ENCODE data around the gene RDH8. TPM values are rescaled to one million over a fixed set of nuclear protein-coding genes. Genes with fewer than 3 reads are reported as not detected.

RDH8 gene
- total and polyA plus RNA-seq, 8 donors, result not detected

DNA sequence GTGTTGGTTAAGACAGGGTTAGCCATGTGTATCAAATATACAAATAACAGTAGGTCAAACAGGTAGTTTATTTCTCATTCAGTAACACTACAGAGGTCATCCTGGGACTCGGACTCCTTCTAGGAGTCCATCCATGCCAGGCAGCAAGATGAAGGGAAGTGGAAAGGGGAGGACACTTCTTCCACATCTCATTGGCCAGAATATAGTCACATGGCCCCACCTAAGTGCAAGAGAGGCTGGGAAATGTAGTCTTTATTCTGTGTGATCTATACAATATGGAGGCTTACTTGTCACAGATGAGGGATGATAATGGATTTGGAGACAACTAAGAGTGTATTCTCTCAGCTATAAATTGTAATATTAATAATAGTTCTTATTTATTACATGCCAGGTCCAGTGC is 31.1 kb downstream of the RDH8 start:
- H3K4me1 ChIP-seq, result no peaks in the 10 kb centered on the region
- no peak overlapping the region for H3K27ac ChIP-seq
- intact Hi-C loops (cut with DNase I), result no loop called here
- TF ChIP-seq, protein P1, sequence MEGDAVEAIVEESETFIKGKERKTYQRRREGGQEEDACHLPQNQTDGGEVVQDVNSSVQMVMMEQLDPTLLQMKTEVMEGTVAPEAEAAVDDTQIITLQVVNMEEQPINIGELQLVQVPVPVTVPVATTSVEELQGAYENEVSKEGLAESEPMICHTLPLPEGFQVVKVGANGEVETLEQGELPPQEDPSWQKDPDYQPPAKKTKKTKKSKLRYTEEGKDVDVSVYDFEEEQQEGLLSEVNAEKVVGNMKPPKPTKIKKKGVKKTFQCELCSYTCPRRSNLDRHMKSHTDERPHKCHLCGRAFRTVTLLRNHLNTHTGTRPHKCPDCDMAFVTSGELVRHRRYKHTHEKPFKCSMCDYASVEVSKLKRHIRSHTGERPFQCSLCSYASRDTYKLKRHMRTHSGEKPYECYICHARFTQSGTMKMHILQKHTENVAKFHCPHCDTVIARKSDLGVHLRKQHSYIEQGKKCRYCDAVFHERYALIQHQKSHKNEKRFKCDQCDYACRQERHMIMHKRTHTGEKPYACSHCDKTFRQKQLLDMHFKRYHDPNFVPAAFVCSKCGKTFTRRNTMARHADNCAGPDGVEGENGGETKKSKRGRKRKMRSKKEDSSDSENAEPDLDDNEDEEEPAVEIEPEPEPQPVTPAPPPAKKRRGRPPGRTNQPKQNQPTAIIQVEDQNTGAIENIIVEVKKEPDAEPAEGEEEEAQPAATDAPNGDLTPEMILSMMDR (IDR thresholded peaks at IDR 0.05), result no peak
- no peak for ATAC-seq
- H3K27me3 ChIP-seq, result peaks cover 0 to 25% of the 10 kb centered on the region in 2 donors
- DNase-seq, result no peak
- H3K9me3 ChIP-seq, result peaks cover 0 to 49% of the 10 kb centered on the region in 2 donors
- H3K4me3 ChIP-seq, result no peak overlapping the region
- no peaks in the 10 kb centered on the region for H3K36me3 ChIP-seq

DNA sequence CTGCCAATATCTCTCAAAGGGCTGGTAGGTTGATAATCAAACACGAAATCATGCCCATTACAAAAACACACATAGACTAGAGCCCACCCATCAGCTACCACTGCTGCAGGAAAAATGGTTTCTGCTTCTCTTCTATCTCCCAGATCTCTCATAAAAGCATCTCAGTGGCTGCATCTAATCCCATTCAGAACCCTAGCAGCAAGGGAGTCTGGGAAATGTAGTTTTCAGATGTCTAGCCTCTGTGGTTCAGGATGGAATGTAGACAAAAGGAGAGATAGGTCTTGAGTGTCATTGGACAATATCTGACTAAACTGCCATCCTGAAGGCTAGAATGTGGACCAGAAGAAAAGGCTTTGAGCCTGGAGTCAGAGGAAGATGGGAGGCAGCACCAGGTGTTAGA is 32.1 kb downstream of the RDH8 start:
- intact Hi-C loops (cut with DNase I), result no loop called here
- H3K27me3 ChIP-seq, result peaks cover 0 to 20% of the 10 kb centered on the region in 2 donors
- no peak overlapping the region for H3K4me3 ChIP-seq
- ATAC-seq, result no peak
- no peak overlapping the region for H3K27ac ChIP-seq
- no peaks in the 10 kb centered on the region for H3K36me3 ChIP-seq
- TF ChIP-seq, protein P1 (IDR thresholded peaks at IDR 0.05), result no peak
- no peak for DNase-seq
- no peaks in the 10 kb centered on the region for H3K4me1 ChIP-seq
- H3K9me3 ChIP-seq, result peaks cover 0 to 49% of the 10 kb centered on the region in 2 donors

DNA sequence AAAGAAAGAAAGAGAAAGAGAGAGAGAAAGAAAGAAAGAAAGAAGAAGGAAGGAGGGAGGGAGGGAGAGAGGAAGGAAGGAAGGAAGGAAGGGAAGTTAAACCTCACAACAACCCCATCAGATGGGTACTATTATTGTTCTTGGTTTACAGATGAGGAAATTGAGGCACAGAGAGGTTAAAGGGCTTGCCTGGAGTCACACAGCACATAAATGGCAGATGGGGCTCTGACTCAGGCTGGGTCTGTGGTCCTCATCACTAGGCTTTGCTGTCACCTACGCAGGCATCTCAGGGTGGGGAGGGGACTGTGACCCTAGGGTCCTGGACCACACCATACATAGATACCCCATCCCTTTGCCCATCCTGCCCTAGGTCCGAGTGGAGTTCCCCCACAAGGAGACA is 36.3 kb downstream of the RDH8 start:
- intact Hi-C loops (cut with DNase I), result no loop called here
- no peak for ATAC-seq
- H3K36me3 ChIP-seq, result no peaks in the 10 kb centered on the region
- H3K9me3 ChIP-seq, result peaks cover 0 to 14% of the 10 kb centered on the region in 2 donors
- TF ChIP-seq, protein P1 (IDR thresholded peaks at IDR 0.05), result no peak
- no peak overlapping the region for H3K27ac ChIP-seq
- H3K4me3 ChIP-seq, result no peak overlapping the region
- H3K27me3 ChIP-seq, result peaks cover 0 to 35% of the 10 kb centered on the region in 2 donors
- no peak for DNase-seq
- no peaks in the 10 kb centered on the region for H3K4me1 ChIP-seq

DNA sequence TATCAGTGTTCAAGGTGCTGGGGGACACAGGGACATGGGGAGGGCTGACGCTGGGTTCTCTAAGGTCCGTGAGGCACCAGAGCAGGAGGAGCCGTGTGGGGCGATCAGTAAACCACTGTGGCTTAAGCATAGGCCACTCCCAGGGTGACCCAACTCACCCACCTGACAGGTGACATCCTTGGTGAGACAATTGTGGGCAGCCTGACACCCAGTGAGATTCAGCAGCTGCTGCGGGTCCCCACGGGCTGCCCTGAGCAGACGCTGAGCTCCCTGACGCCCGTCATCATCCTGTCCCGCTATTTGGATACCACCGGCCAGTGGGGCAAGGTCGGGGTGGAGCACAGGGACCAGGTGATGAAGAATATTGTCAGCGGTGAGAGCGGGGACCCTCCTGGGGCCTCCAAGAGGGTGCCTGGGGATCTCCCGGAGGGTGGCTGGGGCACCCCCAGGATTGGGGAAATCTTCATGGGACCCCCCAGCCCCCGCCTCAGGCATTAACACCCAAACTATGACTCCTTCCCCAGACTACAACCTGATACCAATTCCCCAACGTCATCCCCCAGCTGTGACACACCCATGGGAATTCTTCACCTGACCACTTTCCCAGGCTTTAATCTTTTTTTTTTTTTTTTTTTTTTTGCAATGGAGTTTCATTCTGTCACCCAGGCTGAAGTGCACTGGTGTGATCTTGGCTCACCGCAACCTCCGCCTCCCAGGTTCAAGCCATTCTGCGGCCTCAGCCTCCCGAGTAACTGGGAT is 39.5 kb downstream of the RDH8 start:
- intact Hi-C loops (cut with DNase I), result no loop called here
- ATAC-seq, result no peak
- H3K27me3 ChIP-seq, result peaks cover 0 to 20% of the 10 kb centered on the region in 2 donors

DNA sequence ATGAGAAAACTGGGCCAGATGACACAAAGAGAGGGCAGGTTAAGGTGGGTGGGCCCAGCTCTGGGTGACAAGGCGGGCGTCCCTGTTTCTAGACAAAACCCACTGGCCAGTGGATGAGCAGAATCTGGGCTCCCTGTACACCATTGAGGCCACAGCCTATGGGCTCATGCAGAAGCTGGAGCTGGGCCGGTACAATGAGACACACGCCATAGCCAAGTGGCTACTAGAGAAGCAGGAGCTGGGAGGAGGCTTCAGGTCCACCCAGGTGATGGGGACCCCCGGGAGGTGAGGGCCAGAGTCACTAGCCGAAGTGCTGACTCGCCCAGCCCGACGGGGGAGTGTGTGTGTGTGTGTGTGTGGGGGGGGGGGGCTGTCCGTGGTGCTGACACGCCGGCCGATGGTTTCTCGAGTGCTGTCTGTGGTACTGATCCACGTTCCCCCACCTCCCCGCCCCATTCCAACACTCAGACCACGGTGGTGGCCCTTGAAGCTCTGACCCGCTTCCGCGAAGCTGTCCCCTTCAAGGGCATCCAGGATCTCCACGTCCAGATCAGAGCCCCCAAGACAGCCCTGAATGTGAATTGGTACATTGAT is 48.5 kb downstream of the RDH8 start:
- TF ChIP-seq, protein P1 (IDR thresholded peaks at IDR 0.05), result no peak
- intact Hi-C loops (cut with DNase I), result no loop called here
- no peak overlapping the region for H3K4me3 ChIP-seq
- H3K4me1 ChIP-seq, result no peaks in the 10 kb centered on the region
- no peak for DNase-seq
- H3K9me3 ChIP-seq, result no peaks in the 10 kb centered on the region
- peaks cover 0 to 68% of the 10 kb centered on the region in 2 donors for H3K27me3 ChIP-seq
- no peak overlapping the region for H3K27ac ChIP-seq
- no peaks in the 10 kb centered on the region for H3K36me3 ChIP-seq
- ATAC-seq, result no peak

More for the DNA sequence above, 39.5 kb downstream of the RDH8 start:
- no peak for DNase-seq
- TF ChIP-seq, protein P1 (IDR thresholded peaks at IDR 0.05), result no peak
- Histone ChIP-seq H3K27ac (no peak overlapping the region), H3K4me1 (no peaks in the 10 kb centered on the region), H3K9me3 (no peaks in the 10 kb centered on the region), H3K4me3 (no peak overlapping the region), H3K36me3 (no peaks in the 10 kb centered on the region)

Data from left lung (tissue), 10 donors.